IMR-90 (cell line): ENCODE results near the gene DDN. TPM values are rescaled to one million over a fixed set of nuclear protein-coding genes. Genes with fewer than 3 reads are reported as not detected.

Source experiments
- ATAC-seq: fragments of 200-7000 bp; cut with Tn5 transposase; 2 replicates; pipeline ENCODE4 v1.9.1; 2020; ENCODE audit warnings: low read depth, mild to moderate bottlenecking, moderate library complexity
- BruUV-seq: library from RNA; stranded (reverse); fragments of 400-500 nt; replicated peaks from 2 replicates; lab custom pipeline; 2021; lab: Mats Ljungman, UMichigan
- CTCF ChIA-PET: fragments of 300-600 bp; formaldehyde crosslinking; extraction: SDS; loops from one replicate; lab custom pipeline; 2021; ENCODE audit warnings: antibody characterized with exemption; lab: Yijun Ruan, JAX
- POLR2A ChIA-PET: fragments of 300-600 bp; sonication (Branson Sonifier 250); formaldehyde crosslinking; loops from one replicate; lab custom pipeline; 2022; ENCODE audit warnings: antibody characterized with exemption; ENCODE audit not compliant: unreplicated experiment; lab: Charles Lee
- DNase-seq: peaks from one replicate; pipeline ENCODE4 v3.0.0; 2013
- H2AFZ ChIP-seq: replicated peaks from 2 replicates; pipeline ENCODE3; 2013; ENCODE audit warnings: low read length, mild to moderate bottlenecking; ENCODE audit not compliant: poor library complexity
- H2AK5ac ChIP-seq: 2 replicates; pipeline ENCODE4 v1.6.1; 2013; ENCODE audit warnings: low read depth, low read length, inconsistent platforms
- H2AK9ac ChIP-seq: replicated peaks from 2 replicates; pipeline ENCODE3; 2013; ENCODE audit warnings: mild to moderate bottlenecking, low read depth, low read length, moderate library complexity; ENCODE audit not compliant: poor library complexity
- H2BK120ac ChIP-seq: 2 replicates; pipeline ENCODE4 v1.6.1; 2013; ENCODE audit warnings: low read depth, low read length, inconsistent platforms
- H2BK15ac ChIP-seq: 3 replicates; pipeline ENCODE4 v1.6.1; 2013; ENCODE audit warnings: low read depth, low read length, inconsistent platforms
- H2BK20ac ChIP-seq: 2 replicates; pipeline ENCODE4 v1.6.1; 2013; ENCODE audit warnings: low read depth, mild to moderate bottlenecking, inconsistent platforms, low read length, moderate library complexity
- H2BK5ac ChIP-seq: 2 replicates; pipeline ENCODE4 v1.6.1; 2013; ENCODE audit warnings: mild to moderate bottlenecking, low read depth, low read length, inconsistent platforms; ENCODE audit not compliant: poor library complexity, severe bottlenecking
- H3K14ac ChIP-seq: replicated peaks from 2 replicates; pipeline ENCODE4 v1.6.1; 2013; ENCODE audit warnings: low read depth, low read length, inconsistent platforms
- H3K18ac ChIP-seq: 2 replicates; pipeline ENCODE4 v1.6.1; 2013; ENCODE audit warnings: low read depth, low read length, control low read depth
- H3K23ac ChIP-seq: 2 replicates; pipeline ENCODE4 v1.6.1; 2013; ENCODE audit warnings: low read depth, low read length, inconsistent platforms
- H3K27ac ChIP-seq: 2 replicates; pipeline ENCODE4 v1.5.1; 2013; ENCODE audit warnings: mild to moderate bottlenecking, control low read depth, low read length; ENCODE audit not compliant: insufficient read depth
- H3K27me3 ChIP-seq: 2 replicates; pipeline ENCODE4 v1.6.1; 2013; ENCODE audit warnings: low read length; ENCODE audit not compliant: control insufficient read depth, insufficient read depth
- H3K36me3 ChIP-seq: 2 replicates; pipeline ENCODE4 v1.6.1; 2013; ENCODE audit warnings: low read length, mixed read lengths; ENCODE audit not compliant: control insufficient read depth, insufficient read depth
- H3K4ac ChIP-seq: 2 replicates; pipeline ENCODE4 v1.6.1; 2013; ENCODE audit warnings: low read depth, low read length, inconsistent platforms
- H3K4me1 ChIP-seq: 2 replicates; pipeline ENCODE4 v1.6.1; 2013; ENCODE audit warnings: low read length, mixed read lengths; ENCODE audit not compliant: control insufficient read depth, insufficient read depth
- H3K4me2 ChIP-seq: 2 replicates; pipeline ENCODE4 v1.6.1; 2013; ENCODE audit warnings: low read depth, mild to moderate bottlenecking, control low read depth, low read length, moderate library complexity
- H3K4me3 ChIP-seq: 2 replicates; pipeline ENCODE4 v1.5.1; 2013; ENCODE audit warnings: low read depth, mild to moderate bottlenecking, control low read depth, low read length, moderate library complexity; ENCODE audit not compliant: insufficient read depth
- H3K56ac ChIP-seq: 2 replicates; pipeline ENCODE4 v1.6.1; 2013; ENCODE audit warnings: low read length, inconsistent platforms; ENCODE audit not compliant: insufficient read depth; ENCODE audit errors: extremely low read depth
- H3K79me1 ChIP-seq, 2 experiments: 2 replicates each; pipeline ENCODE4 v1.6.1; 2013; ENCODE audit warnings: low read length in 2 of 2, inconsistent platforms in 1 of 2, low read depth in 1 of 2
- H3K9ac ChIP-seq: 2 replicates; pipeline ENCODE4 v1.6.1; 2013; ENCODE audit warnings: low read depth, low read length, control low read depth
- H3K9me1 ChIP-seq: 2 replicates; pipeline ENCODE4 v1.6.1; 2013; ENCODE audit warnings: low read length, inconsistent platforms; ENCODE audit not compliant: insufficient read depth
- H3K9me3 ChIP-seq: 2 replicates; pipeline ENCODE4 v1.6.1; 2013; ENCODE audit warnings: low read length; ENCODE audit not compliant: control insufficient read depth, insufficient read depth
- H4K20me1 ChIP-seq: 2 replicates; pipeline ENCODE4 v1.6.1; 2013; ENCODE audit warnings: low read length, inconsistent platforms; ENCODE audit not compliant: insufficient read depth
- H4K5ac ChIP-seq: 2 replicates; pipeline ENCODE4 v1.6.1; 2013; ENCODE audit warnings: mild to moderate bottlenecking, low read depth, low read length, control low read depth
- H4K8ac ChIP-seq, 2 experiments: 2 replicates each; pipeline ENCODE4 v1.6.1; 2013; ENCODE audit warnings: low read depth in 2 of 2, low read length in 2 of 2, control low read depth in 1 of 2, inconsistent platforms in 1 of 2
- H4K91ac ChIP-seq: 2 replicates; pipeline ENCODE4 v1.6.1; 2013; ENCODE audit warnings: low read depth, low read length, inconsistent platforms; ENCODE audit not compliant: insufficient read depth
- CHD1 ChIP-seq: IDR thresholded peaks from 2 replicates; pipeline ENCODE4 v1.6.1; 2012; ENCODE audit warnings: low read depth, low read length, improper control_type of control experiment
- CTCF ChIP-seq: conservative IDR thresholded peaks from 2 replicates; pipeline ENCODE4 v1.5.1; 2012; ENCODE audit warnings: mild to moderate bottlenecking, low read depth, low read length, improper control_type of control experiment
- ELK1 ChIP-seq: fragments of 150-350 bp; IDR thresholded peaks from 2 replicates; pipeline ENCODE4 v1.6.1; 2016; ENCODE audit warnings: low read depth, mild to moderate bottlenecking, low read length, moderate library complexity, borderline replicate concordance
- FOS ChIP-seq: fragments of 150-350 bp; IDR thresholded peaks from 2 replicates; pipeline ENCODE4 v1.6.1; 2016; ENCODE audit warnings: low read depth, low read length
- MAFK ChIP-seq: IDR thresholded peaks from 2 replicates; pipeline ENCODE4 v1.6.1; 2012; ENCODE audit warnings: low read depth, low read length, improper control_type of control experiment
- MAZ ChIP-seq: IDR thresholded peaks from 2 replicates; pipeline ENCODE4 v1.6.1; 2012; ENCODE audit warnings: low read depth, mild to moderate bottlenecking, low read length, improper control_type of control experiment, moderate library complexity, borderline replicate concordance
- MXI1 ChIP-seq: IDR thresholded peaks from 2 replicates; pipeline ENCODE4 v1.6.1; 2012; ENCODE audit warnings: low read depth, mild to moderate bottlenecking, low read length, moderate library complexity, borderline replicate concordance
- RCOR1 ChIP-seq: IDR thresholded peaks from 2 replicates; pipeline ENCODE4 v1.6.1; 2012; ENCODE audit warnings: mild to moderate bottlenecking, low read length, improper control_type of control experiment; ENCODE audit not compliant: insufficient replicate concordance
- USF2 ChIP-seq: fragments of 150-350 bp; IDR thresholded peaks from 2 replicates; pipeline ENCODE4 v1.6.1; 2017; ENCODE audit warnings: mild to moderate bottlenecking, antibody characterized with exemption, low read length, low read depth
- WGBS, 2 experiments: methylation state at CpG; one replicate each; pipeline versions ENCODE4 v1.1.5 to v1.1.7; 2013; ENCODE audit warnings: missing lambda C conversion rate in 2 of 2; ENCODE audit not compliant: insufficient read length in 1 of 2; ENCODE audit errors: extremely low coverage in 2 of 2; 5-methylcytosine and 5-hydroxymethylcytosine counted together
- dilution Hi-C: fragments of 300-500 bp; cut with HindIII; formaldehyde crosslinking; loops from one replicate; pipeline ENCODE4 v1.14.3; 2018; ENCODE audit warnings: low sequenced_read_pairs; ENCODE audit not compliant: unreplicated experiment
- in situ Hi-C: fragments of 300-500 bp; cut with MboI; formaldehyde crosslinking; loops from 3 replicates; pipeline ENCODE4 v1.14.3; 2019; ENCODE audit warnings: low sequenced_read_pairs, inconsistent platforms, mixed read lengths
- intact Hi-C: fragments of 100-400 bp; cut with micrococcal nuclease; formaldehyde crosslinking; loops from 2 replicates; pipeline ENCODE4 v1.10.0; 2022
- polyA plus RNA-seq, 3 experiments: library from polyadenylated mRNA; depleted of rRNA; stranded (reverse); fragments of >200 nt; gene quantifications; 2 replicates each; pipeline ENCODE4 v1.2.3, GENCODE V29; 2012; ENCODE audit warnings: low replicate concordance in 1 of 3
- total RNA-seq: library from RNA; depleted of rRNA; stranded (reverse); fragments of >200 nt; gene quantifications from 2 replicates; pipeline ENCODE4 v1.2.3, GENCODE V29; 2012

Gene DDN
- total and polyA plus RNA-seq, 2 of the 4 experiments (the other 2 are of a cell fraction), result 0.18 to 0.21 TPM

GRCh38 chr12:48986720-48987291, 12.4 kb downstream of the DDN start:
- no peak overlapping the region for H2BK15ac ChIP-seq
- no peak overlapping the region for H3K56ac ChIP-seq
- no peaks in the 10 kb centered on the region for H3K4me1 ChIP-seq
- no peak overlapping the region for H2AFZ ChIP-seq
- no peaks in the 10 kb centered on the region for H3K36me3 ChIP-seq
- no peak overlapping the region for H3K14ac ChIP-seq
- WGBS, 2 experiments, result 14% methylated on average over 4 of the region's 23 CpGs; no CpG with 5 or more reads in 1 of the 2 experiments
- peaks cover 86% of the 10 kb centered on the region for H3K27me3 ChIP-seq
- no peaks in the 10 kb centered on the region for H4K20me1 ChIP-seq
- no peaks in the 10 kb centered on the region for H3K79me1 ChIP-seq
- BruUV-seq, result no TSS peak
- no peak overlapping the region for H2AK9ac ChIP-seq
- H3K23ac ChIP-seq, result no peak overlapping the region
- H3K27ac ChIP-seq, result no peak overlapping the region
- H3K4ac ChIP-seq, result no peak overlapping the region
- no peak for DNase-seq
- no peak overlapping the region for H3K4me2 ChIP-seq
- no peaks in the 10 kb centered on the region for H3K9me3 ChIP-seq
- no peak overlapping the region for H4K8ac ChIP-seq
- no peak overlapping the region for H3K4me3 ChIP-seq
- no peak overlapping the region for H2BK5ac ChIP-seq
- H2AK5ac ChIP-seq, result no peak overlapping the region
- H3K9ac ChIP-seq, result no peak overlapping the region
- in situ Hi-C loops, result no loop called here
- H4K91ac ChIP-seq, result no peak overlapping the region
- H3K9me1 ChIP-seq, result no peaks in the 10 kb centered on the region; the same call in 1 of the 2 replicates
- dilution Hi-C loops, result no loop called here
- no peak overlapping the region for H3K18ac ChIP-seq
- no peak overlapping the region for H4K5ac ChIP-seq
- no peak overlapping the region for H2BK120ac ChIP-seq
- CTCF ChIA-PET, result interaction anchor here (2.4 kb wide), 1 partner anchor 11 kb away, joined by 17 read pairs; no protein-coding TSS in a partner anchor
- H2BK20ac ChIP-seq, result no peak overlapping the region
- POLR2A ChIA-PET, result no interaction called here
- no peak for ATAC-seq
- TF ChIP-seq FOS (no peak), MAZ (no peak), CTCF (no peak), RCOR1 (no peak), USF2 (no peak), MAFK (no peak), MXI1 (no peak), ELK1 (no peak), CHD1 (no peak)
- intact Hi-C loops, result no loop called here
